K562 (cell line): ENCODE measurements around the gene TMEM143. TPM values are rescaled to one million over a fixed set of nuclear protein-coding genes. Genes with fewer than 3 reads are reported as not detected.

Experiments
- AFF4 ChIP-seq: sonication (generic); formaldehyde crosslinking; IDR thresholded peaks from 2 replicates; pipeline ENCODE4 v1.8.0; 2023; ENCODE audit warnings: mild to moderate bottlenecking, missing genetic modification reagents
- GATAD2B ChIP-seq: fragments of 450-650 bp; IDR thresholded peaks from 2 replicates; pipeline ENCODE4 v1.6.1; 2017; ENCODE audit warnings: mild to moderate bottlenecking, borderline replicate concordance
- ILK ChIP-seq: fragments of 450-650 bp; IDR thresholded peaks from 2 replicates; pipeline ENCODE4 v1.6.1; 2016; ENCODE audit warnings: missing genetic modification characterization, low read depth, mild to moderate bottlenecking, missing compliant biosample characterization, moderate library complexity, borderline replicate concordance
- JUND ChIP-seq, 2 experiments: IDR thresholded peaks; 2 replicates in 1 of 2; 3 replicates in 1 of 2; pipeline ENCODE4 v1.6.1; 2011; ENCODE audit warnings: borderline replicate concordance in 2 of 2, low read depth in 2 of 2, low read length in 2 of 2, improper control_type of control experiment in 1 of 2, missing biosample characterization in 1 of 2, missing genetic modification characterization in 1 of 2, missing genetic modification reagents in 1 of 2
- MED1 ChIP-seq: sonication (generic); formaldehyde crosslinking; IDR thresholded peaks from 2 replicates; pipeline ENCODE4 v1.8.1; 2023; ENCODE audit warnings: missing genetic modification reagents, borderline replicate concordance
- POLR2AphosphoS5 ChIP-seq: IDR thresholded peaks from 2 replicates; pipeline ENCODE4 v1.6.1; 2011; ENCODE audit warnings: mild to moderate bottlenecking, low read depth, low read length, moderate library complexity; ENCODE audit not compliant: control insufficient read depth, insufficient read depth
- RBM14 ChIP-seq: fragments of 200-400 bp; formaldehyde crosslinking; IDR thresholded peaks from 2 replicates; pipeline ENCODE4 v1.6.1; 2018; ENCODE audit warnings: low read depth, mild to moderate bottlenecking, low read length, moderate library complexity, borderline replicate concordance; ENCODE audit not compliant: insufficient read depth
- SNRNP70 ChIP-seq: fragments of 200-400 bp; formaldehyde crosslinking; optimal IDR thresholded peaks from 2 replicates; pipeline ENCODE3; 2017; ENCODE audit warnings: low read depth, low read length
- SRSF9 ChIP-seq: fragments of 200-400 bp; formaldehyde crosslinking; IDR thresholded peaks from 2 replicates; pipeline ENCODE4 v1.6.1; 2017; ENCODE audit warnings: low read depth, low read length, borderline replicate concordance
- TSC22D4 ChIP-seq: fragments of 450-650 bp; IDR thresholded peaks from 2 replicates; pipeline ENCODE4 v1.6.1; 2016; ENCODE audit warnings: missing genetic modification characterization, missing biosample characterization, control low read depth
- ZBED1 ChIP-seq: IDR thresholded peaks from 2 replicates; pipeline ENCODE4 v1.6.1; 2014
- ZKSCAN8 ChIP-seq: fragments of 200-800 bp; sonication (Bioruptor generic); IDR thresholded peaks from 2 replicates; pipeline ENCODE4 v1.6.1; 2016; ENCODE audit warnings: missing genetic modification characterization, missing compliant biosample characterization
- ZNF280B ChIP-seq: fragments of 250-450 bp; sonication (Bioruptor Pico); IDR thresholded peaks from 2 replicates; pipeline ENCODE4 v1.5.1; 2021; ENCODE audit warnings: mild to moderate bottlenecking
- ZNF395 ChIP-seq: fragments of 200-800 bp; sonication (Bioruptor generic); IDR thresholded peaks from 2 replicates; pipeline ENCODE4 v1.6.1; 2017; ENCODE audit warnings: missing genetic modification characterization, missing compliant biosample characterization
- ZNF609 ChIP-seq: sonication (generic); formaldehyde crosslinking; IDR thresholded peaks from 2 replicates; pipeline ENCODE4 v1.8.1; 2023; ENCODE audit warnings: missing genetic modification reagents, mild to moderate bottlenecking, borderline replicate concordance
- polyA plus RNA-seq, 8 experiments: library from polyadenylated mRNA; depleted of rRNA in 4 of 8; stranded (reverse) in 5 of 8; unstranded in 3 of 8; fragments of >200 nt; fragmentation: Nextera tagmentation in 2 of 8; fragmentation: Illumina TruSeq in 1 of 8; extraction: Ambion mirVana in 2 of 8; extraction: Trizol in 1 of 8; gene quantifications; 2 replicates each; pipeline versions ENCODE4 v1.2.1 to v1.2.3, GENCODE V29; 2011 to 2014; ENCODE audit warnings: inconsistent platforms in 1 of 8, missing spikeins in 1 of 8
- total RNA-seq, 7 experiments: library from RNA; depleted of rRNA in 6 of 7; stranded (reverse); fragments of >200 nt in 6 of 7; fragmentation: Illumina TruSeq in 2 of 7; extraction: Trizol in 2 of 7; gene quantifications; 2 replicates each; pipeline versions ENCODE4 v1.2.1 to v1.2.3, GENCODE V29; 2011 to 2021; ENCODE audit warnings: low replicate concordance in 1 of 7

The TMEM143 gene
- total and polyA plus RNA-seq, 9 of the 15 experiments (the other 6 are each of a cell fraction or from before 2014, with no cell fraction given) = 0.66 to 8.8 (median 4.3) TPM

GRCh38 chr19:48351341-48351752 lies 12.4 kb downstream of the TMEM143 start (continued):
- no peak for TF ChIP-seq ZNF609 (CRISPR knock-in tag)
- TF ChIP-seq AFF4 (CRISPR knock-in tag) = no peak
- no peak for TF ChIP-seq SRSF9
- no peak for TF ChIP-seq ZKSCAN8 (CRISPR knock-in tag)
- TF ChIP-seq GATAD2B = no peak
- no peak for TF ChIP-seq RBM14
- no peak for TF ChIP-seq ZNF395 (CRISPR knock-in tag)
- TF ChIP-seq TSC22D4 (tag) = no peak
- no peak for TF ChIP-seq MED1 (CRISPR knock-in tag)
- no peak for TF ChIP-seq ILK (tag)
- TF ChIP-seq JUND (IDR thresholded peaks at IDR 0.05; ENCODE audit: borderline replicate concordance, low read depth, low read length) = no peak; the same call in 1 of the 2 replicates
- TF ChIP-seq JUND (tag; IDR thresholded peaks at IDR 0.05; ENCODE audit: borderline replicate concordance, low read depth, low read length) = no peak
- no peak for TF ChIP-seq POLR2AphosphoS5
- TF ChIP-seq ZNF280B (CRISPR knock-in tag) = no peak
- TF ChIP-seq SNRNP70 = no peak
- no peak for TF ChIP-seq ZBED1
